SU-DHL-6 (cell line): Measurements from ENCODE around the gene ARHGAP28.

Experiments used
- H2AFZ ChIP-seq: fragments of 200-600 bp; sonication (generic); 2 replicates; pipeline ENCODE4 v1.6.1; 2014; ENCODE audit warnings: low read depth, mild to moderate bottlenecking, moderate library complexity, mixed read lengths, antibody characterized with exemption, low read length; ENCODE audit not compliant: severe bottlenecking
- H3F3A ChIP-seq: fragments of 200-600 bp; shearing (Covaris generic); 2 replicates; pipeline ENCODE4 v1.6.0; 2016; ENCODE audit warnings: antibody characterized with exemption, mild to moderate bottlenecking; ENCODE audit not compliant: insufficient read depth
- H3K27ac ChIP-seq: fragments of 200-600 bp; sonication (generic); 2 replicates; pipeline ENCODE4 v1.5.1; 2016; ENCODE audit warnings: low read depth, mild to moderate bottlenecking, low read length, moderate library complexity, mixed read lengths
- H3K27me3 ChIP-seq: fragments of 200-600 bp; sonication (generic), shearing (Covaris generic); 2 replicates; pipeline ENCODE4 v1.6.0; 2014; ENCODE audit warnings: mild to moderate bottlenecking, low read length
- H3K36me3 ChIP-seq: fragments of 200-600 bp; sonication (generic); 2 replicates; pipeline ENCODE4 v1.6.1; 2014; ENCODE audit warnings: mild to moderate bottlenecking, low read length, mixed read lengths
- H3K4me2 ChIP-seq: fragments of 300-600, 200-600 bp; shearing (Covaris generic), sonication (generic); 2 replicates; pipeline ENCODE4 v1.6.0; 2014; ENCODE audit warnings: low read length, low read depth, mild to moderate bottlenecking; ENCODE audit not compliant: poor library complexity, severe bottlenecking
- H3K4me3 ChIP-seq: fragments of 200-600 bp; sonication (generic); 2 replicates; pipeline ENCODE4 v1.5.1; 2014; ENCODE audit warnings: antibody characterized with exemption, low read length, mild to moderate bottlenecking, mixed read lengths; ENCODE audit not compliant: insufficient read depth, poor library complexity, severe bottlenecking
- H3K79me2 ChIP-seq: fragments of 200-600 bp; sonication (generic); 2 replicates; pipeline ENCODE4 v1.6.1; 2014; ENCODE audit warnings: mild to moderate bottlenecking, low read length, moderate library complexity; ENCODE audit not compliant: insufficient read depth
- H3K9ac ChIP-seq: fragments of 200-600 bp; sonication (generic); 2 replicates; pipeline ENCODE4 v1.7.0; 2014; ENCODE audit warnings: mild to moderate bottlenecking, low read length
- H3K9me2 ChIP-seq: fragments of 200-600 bp; sonication (generic); replicated peaks from 2 replicates; pipeline ENCODE4 v1.6.1; 2014; ENCODE audit warnings: low read length; ENCODE audit not compliant: insufficient read depth
- H3K9me3 ChIP-seq: fragments of 200-600 bp; sonication (generic); 2 replicates; pipeline ENCODE4 v1.6.1; 2014; ENCODE audit warnings: low read length, mixed read lengths; ENCODE audit not compliant: insufficient read depth
- H4K20me1 ChIP-seq: fragments of 200-600 bp; sonication (generic); 2 replicates; pipeline ENCODE4 v1.6.1; 2014; ENCODE audit warnings: low read depth, mild to moderate bottlenecking, antibody characterized with exemption, low read length, moderate library complexity, mixed read lengths
- CTCF ChIP-seq: fragments of 200-600 bp; sonication (generic); IDR thresholded peaks from one replicate; pipeline ENCODE4 v1.5.1; 2017; ENCODE audit warnings: antibody characterized with exemption, mild to moderate bottlenecking, low read length, moderate library complexity; ENCODE audit not compliant: insufficient read depth, poor library complexity, severe bottlenecking
- EZH2phosphoT487 ChIP-seq: fragments of 200-600 bp; sonication (generic), shearing (Covaris generic); conservative IDR thresholded peaks from 2 replicates; pipeline ENCODE4 v1.6.1; 2018; ENCODE audit warnings: mild to moderate bottlenecking, antibody characterized with exemption, low read length, moderate library complexity, mixed read lengths

ARHGAP28 gene

GRCh38 chr18:6927153-6927552, 197.6 kb downstream of the ARHGAP28 start:
- no peaks in the 10 kb centered on the region for H4K20me1 ChIP-seq
- H2AFZ ChIP-seq = no peak overlapping the region
- no peaks in the 10 kb centered on the region for H3F3A ChIP-seq
- H3K36me3 ChIP-seq = no peaks in the 10 kb centered on the region
- no peak overlapping the region for H3K9ac ChIP-seq
- H3K4me3 ChIP-seq = no peak overlapping the region
- H3K9me2 ChIP-seq = no peaks in the 10 kb centered on the region
- H3K79me2 ChIP-seq = no peaks in the 10 kb centered on the region
- H3K4me2 ChIP-seq = no peak overlapping the region
- H3K9me3 ChIP-seq = no peaks in the 10 kb centered on the region
- H3K27me3 ChIP-seq = no peaks in the 10 kb centered on the region
- H3K27ac ChIP-seq = no peak overlapping the region
- TF ChIP-seq CTCF (no peak), EZH2phosphoT487 (no peak)

GRCh38 chr18:6928359-6928758, 198.8 kb downstream of the ARHGAP28 start:
- Histone ChIP-seq H3K4me2 (no peak overlapping the region), H3K79me2 (no peaks in the 10 kb centered on the region), H3K27ac (no peak overlapping the region), H3K36me3 (no peaks in the 10 kb centered on the region), H4K20me1 (no peaks in the 10 kb centered on the region), H2AFZ (no peak overlapping the region), H3K9me3 (no peaks in the 10 kb centered on the region), H3K4me3 (no peak overlapping the region), H3K27me3 (no peaks in the 10 kb centered on the region), H3K9ac (no peak overlapping the region), H3F3A (no peaks in the 10 kb centered on the region), H3K9me2 (no peaks in the 10 kb centered on the region)
- TF ChIP-seq CTCF (no peak), EZH2phosphoT487 (no peak)

- Histone ChIP-seq H3K27ac (no peak overlapping the region), H2AFZ (no peak overlapping the region), H3K4me2 (no peak overlapping the region), H3K4me3 (no peak overlapping the region), H3K9ac (no peak overlapping the region), H3K79me2 (no peaks in the 10 kb centered on the region), H3K9me3 (no peaks in the 10 kb centered on the region), H3K9me2 (no peaks in the 10 kb centered on the region), H3K27me3 (no peaks in the 10 kb centered on the region), H3K36me3 (no peaks in the 10 kb centered on the region), H4K20me1 (no peaks in the 10 kb centered on the region), H3F3A (no peaks in the 10 kb centered on the region)
- TF ChIP-seq EZH2phosphoT487 = no peak
- no peak for TF ChIP-seq CTCF
Measured at GRCh38 chr18:6929370-6930102, 200.0 kb downstream of the ARHGAP28 start.
